ENCODE measurements around the gene APBB1. TPM values are rescaled to one million over a fixed set of nuclear protein-coding genes. Genes with fewer than 3 reads are reported as not detected.
A peak's percentile ranks its signal among the peaks of the same experiment; 100 is the strongest.

Gene APBB1
- total and polyA plus RNA-seq, 9 of the 15 experiments (the other 6 are each of a cell fraction or from before 2014, with no cell fraction given), result 0.04 to 0.73 (median 0.40) TPM

- Histone ChIP-seq H2AFZ (ENCODE audit: low read depth, low read length) (peak overlapping the region; percentile 14; the same call in 1 of the 2 replicates), H3K9ac (ENCODE audit: insufficient read depth in 1 of 2, low read depth in 2 of 2, low read length in 2 of 2) (no peak overlapping the region), H4K20me1 (replicated peaks; ENCODE audit: control insufficient read depth, insufficient read depth, low read length) (no peaks in the 10 kb centered on the region), H3K36me3 (ENCODE audit: control insufficient read depth, insufficient read depth, low read length) (no peaks in the 10 kb centered on the region), H3K79me2 (ENCODE audit: control insufficient read depth, insufficient read depth, low read length) (no peaks in the 10 kb centered on the region), H3K27ac (ENCODE audit: extremely low read depth, low read depth, low read length) (no peak overlapping the region), H3K9me1 (ENCODE audit: control insufficient read depth, insufficient read depth, low read length) (no peaks in the 10 kb centered on the region), H3K27me3 (ENCODE audit: control insufficient read depth in 2 of 2, insufficient read depth in 2 of 2, low read length in 2 of 2) (peaks cover 19 to 30% of the 10 kb centered on the region in 2 experiments; a peak in 4 of 5 replicates), H3K4me2 (ENCODE audit: insufficient read depth, low read length) (no peak overlapping the region), H3K9me3 (replicated peaks; ENCODE audit: control insufficient read depth, insufficient read depth, low read depth, low read length) (no peaks in the 10 kb centered on the region), H3K4me1 (replicated peaks in 1 of 2; ENCODE audit: control insufficient read depth in 2 of 2, insufficient read depth in 2 of 2, low read length in 2 of 2) (peaks cover 0 to 9% of the 10 kb centered on the region in 2 experiments; a peak in 4 of 5 replicates), H3K4me3 (no peak overlapping the region)
- in situ Hi-C loops (cut with MboI) (no loop called here), intact Hi-C loops (cut with micrococcal nuclease) (no loop called here)
- no peak for TF ChIP-seq TAF7 (tag; IDR thresholded peaks at IDR 0.05)
- TF ChIP-seq NFIC (IDR thresholded peaks at IDR 0.05), result 0 out of 2 replicates have a peak, but pooled peaks have one; percentile 7
- WGBS (ENCODE audit: insufficient coverage, low coverage, missing lambda C conversion rate), result 0% methylated on average over 1 of the region's 1 CpG
- FAIRE-seq, result no peak
- no peak for ATAC-seq
- no peak for DNase-seq (ENCODE audit: extremely low read depth in 1 of 4, low spot score in 3 of 4)
- POLR2A ChIA-PET, result interaction anchor here (0.8 kb wide), 1 partner anchor 10 kb away, joined by 3 read pairs; no protein-coding TSS in a partner anchor
- BruUV-seq (replicated peaks), result no TSS peak
- CTCF ChIA-PET (ENCODE audit: low intra/inter-chr PET ratio), result no interaction called here
Observed at GRCh38 chr11:6397156-6397555, 21.7 kb downstream of the APBB1 start.

- Histone ChIP-seq H4K20me1 (replicated peaks; ENCODE audit: control insufficient read depth, insufficient read depth, low read length) (no peaks in the 10 kb centered on the region), H3K9me1 (ENCODE audit: control insufficient read depth, insufficient read depth, low read length) (no peaks in the 10 kb centered on the region), H3K9me3 (replicated peaks; ENCODE audit: control insufficient read depth, insufficient read depth, low read depth, low read length) (no peaks in the 10 kb centered on the region), H3K27ac (ENCODE audit: extremely low read depth, low read depth, low read length) (no peak overlapping the region), H3K79me2 (ENCODE audit: control insufficient read depth, insufficient read depth, low read length) (0 out of 3 replicates have a peak, but pooled peaks cover 1% of the 10 kb centered on the region), H3K36me3 (ENCODE audit: control insufficient read depth, insufficient read depth, low read length) (no peaks in the 10 kb centered on the region), H2AFZ (ENCODE audit: low read depth, low read length) (no peak overlapping the region), H3K4me2 (ENCODE audit: insufficient read depth, low read length) (no peak overlapping the region), H3K4me3 (no peak overlapping the region), H3K27me3 (ENCODE audit: control insufficient read depth in 2 of 2, insufficient read depth in 2 of 2, low read length in 2 of 2) (peaks cover 6 to 14% of the 10 kb centered on the region in 2 experiments; a peak in 4 of 5 replicates), H3K9ac (ENCODE audit: insufficient read depth in 1 of 2, low read depth in 2 of 2, low read length in 2 of 2) (no peak overlapping the region), H3K4me1 (replicated peaks in 1 of 2; ENCODE audit: control insufficient read depth in 2 of 2, insufficient read depth in 2 of 2, low read length in 2 of 2) (peaks cover 5 to 22% of the 10 kb centered on the region in 2 experiments)
- in situ Hi-C loops (cut with MboI) (no loop called here), intact Hi-C loops (cut with micrococcal nuclease) (no loop called here)
- ChIA-PET CTCF (ENCODE audit: low intra/inter-chr PET ratio) (no interaction called here), POLR2A (interaction anchor here (0.7 to 0.8 kb wide), 2 partner anchors 16 to 607 kb away, joined by 3 read pairs; no protein-coding TSS in a partner anchor)
- DNase-seq (ENCODE audit: extremely low read depth in 1 of 4, low spot score in 3 of 4), result no peak
- no TSS peak for BruUV-seq (replicated peaks)
- TF ChIP-seq CREB1 (IDR thresholded peaks at IDR 0.05), result no peak
- TF ChIP-seq CREB1 (CRISPR knock-in tag; IDR thresholded peaks at IDR 0.05), result no peak
- peak; percentile 39; the same call in 1 of the 2 replicates for TF ChIP-seq POLR2G (IDR thresholded peaks at IDR 0.05; ENCODE audit: low read depth, low read length)
- FAIRE-seq, result no peak
- WGBS (ENCODE audit: insufficient coverage, low coverage, missing lambda C conversion rate), result 60% methylated on average over 14 of the region's 16 CpGs
- ATAC-seq, result no peak
Observed at GRCh38 chr11:6395470-6396060, 23.3 kb downstream of the APBB1 start.

All from K562 (cell line).